GM12878 (cell line): Measurements from ENCODE around the gene FN3K. TPM values are rescaled to one million over a fixed set of nuclear protein-coding genes. Genes with fewer than 3 reads are reported as not detected.
A peak's percentile ranks its signal among the peaks of the same experiment; 100 is the strongest.

ENCODE experiments used
- BCL3 ChIP-seq: IDR thresholded peaks from 2 replicates; pipeline ENCODE4 v1.6.1; 2011; ENCODE audit warnings: borderline replicate concordance, low read depth, mild to moderate bottlenecking, moderate library complexity, low read length; ENCODE audit not compliant: insufficient read depth, poor library complexity, severe bottlenecking
- E2F8 ChIP-seq: fragments of 450-650 bp; IDR thresholded peaks from 2 replicates; pipeline ENCODE4 v1.6.1; 2018; ENCODE audit warnings: mild to moderate bottlenecking, low read depth, moderate library complexity; ENCODE audit not compliant: partially characterized antibody
- ETV6 ChIP-seq, 2 experiments: fragments of 450-650 bp in 1 of 2; IDR thresholded peaks in 1 of 2; conservative IDR thresholded peaks in 1 of 2; 2 replicates each; pipeline ENCODE4 v1.6.1; 2014; ENCODE audit warnings: antibody characterized with exemption in 1 of 2, borderline replicate concordance in 1 of 2, low read depth in 1 of 2, mild to moderate bottlenecking in 1 of 2, moderate library complexity in 1 of 2
- GABPA ChIP-seq: IDR thresholded peaks from 2 replicates; pipeline ENCODE4 v1.6.1; 2014; ENCODE audit warnings: antibody characterized with exemption, low read depth, mild to moderate bottlenecking, inconsistent platforms
- polyA plus RNA-seq, 11 experiments: library from polyadenylated mRNA; depleted of rRNA in 4 of 11; unstranded in 6 of 11; stranded (reverse) in 5 of 11; fragments of >200 nt; fragmentation: Nextera tagmentation in 4 of 11; fragmentation: Illumina TruSeq in 1 of 11; extraction: Ambion mirVana in 4 of 11; extraction: Trizol in 1 of 11; gene quantifications; 1 replicate in 1 of 11; 2 replicates in 10 of 11; pipeline versions ENCODE4 v1.2.1 to v1.2.3, GENCODE V29; 2011 to 2016; ENCODE audit warnings: inconsistent platforms in 2 of 11, missing spikeins in 2 of 11, low read depth in 1 of 11
- total RNA-seq, 4 experiments: library from RNA; depleted of rRNA in 3 of 4; stranded (reverse); fragments of >200 nt in 3 of 4; fragmentation: Illumina TruSeq in 1 of 4; extraction: Trizol in 1 of 4; gene quantifications; 2 replicates each; pipeline versions ENCODE4 v1.2.1 to v1.2.3, GENCODE V29; 2013 to 2021
- TF ChIP-seq, protein P1 (sequence below), 3 experiments: IDR thresholded peaks in 2 of 3; conservative IDR thresholded peaks in 1 of 3; 2 replicates each; pipeline ENCODE4 v1.5.1; 2011; ENCODE audit warnings: low read depth in 3 of 3, low read length in 3 of 3, mild to moderate bottlenecking in 3 of 3, control low read depth in 2 of 3, moderate library complexity in 2 of 3, inconsistent platforms in 1 of 3, mixed read lengths in 1 of 3; ENCODE audit not compliant: control insufficient read depth in 2 of 3, insufficient read depth in 1 of 3; ENCODE audit errors: extremely low read depth in 1 of 3

FN3K gene
- total and polyA plus RNA-seq, 10 of the 15 experiments (the other 5 are each of a cell fraction or from before 2014, with no cell fraction given), result 0.08 to 0.51 (median 0.17) TPM; not detected in 7

DNA sequence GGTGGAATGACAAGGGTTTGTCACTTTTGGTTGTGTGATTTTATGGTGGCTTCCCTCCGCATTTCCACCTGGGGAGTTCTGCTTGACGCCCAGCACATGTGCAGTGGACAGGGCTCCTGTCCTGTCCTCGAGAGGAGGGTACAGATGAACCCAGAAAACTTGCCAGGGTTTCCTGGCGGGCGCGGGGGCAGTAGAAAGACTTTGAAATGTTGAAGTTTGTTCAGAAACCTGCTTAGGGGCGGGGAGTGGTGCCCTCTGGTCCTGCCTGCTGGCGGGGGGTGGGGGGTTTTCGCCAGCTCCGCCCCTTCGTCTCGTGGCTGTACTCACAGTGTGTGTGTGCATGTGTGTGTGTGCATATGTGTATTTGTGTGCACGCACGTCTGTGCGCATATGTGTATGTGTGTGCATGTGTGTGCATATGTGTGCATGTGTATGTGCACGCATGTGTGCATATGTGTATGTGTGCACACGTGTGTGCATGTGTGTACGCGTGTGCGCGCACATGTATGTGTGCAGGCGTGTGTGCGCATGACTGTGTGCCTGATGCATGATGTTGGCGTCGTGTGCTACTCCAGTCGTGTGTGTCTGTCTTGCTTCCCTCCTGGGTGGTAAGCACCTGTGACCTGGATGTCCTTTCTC lies 12.1 kb upstream of the FN3K start (continued):
- no peak for TF ChIP-seq E2F8
- peak; percentile 98 for TF ChIP-seq BCL3
- TF ChIP-seq GABPA, result no peak
- TF ChIP-seq, protein P1, sequence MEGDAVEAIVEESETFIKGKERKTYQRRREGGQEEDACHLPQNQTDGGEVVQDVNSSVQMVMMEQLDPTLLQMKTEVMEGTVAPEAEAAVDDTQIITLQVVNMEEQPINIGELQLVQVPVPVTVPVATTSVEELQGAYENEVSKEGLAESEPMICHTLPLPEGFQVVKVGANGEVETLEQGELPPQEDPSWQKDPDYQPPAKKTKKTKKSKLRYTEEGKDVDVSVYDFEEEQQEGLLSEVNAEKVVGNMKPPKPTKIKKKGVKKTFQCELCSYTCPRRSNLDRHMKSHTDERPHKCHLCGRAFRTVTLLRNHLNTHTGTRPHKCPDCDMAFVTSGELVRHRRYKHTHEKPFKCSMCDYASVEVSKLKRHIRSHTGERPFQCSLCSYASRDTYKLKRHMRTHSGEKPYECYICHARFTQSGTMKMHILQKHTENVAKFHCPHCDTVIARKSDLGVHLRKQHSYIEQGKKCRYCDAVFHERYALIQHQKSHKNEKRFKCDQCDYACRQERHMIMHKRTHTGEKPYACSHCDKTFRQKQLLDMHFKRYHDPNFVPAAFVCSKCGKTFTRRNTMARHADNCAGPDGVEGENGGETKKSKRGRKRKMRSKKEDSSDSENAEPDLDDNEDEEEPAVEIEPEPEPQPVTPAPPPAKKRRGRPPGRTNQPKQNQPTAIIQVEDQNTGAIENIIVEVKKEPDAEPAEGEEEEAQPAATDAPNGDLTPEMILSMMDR (IDR thresholded peaks at IDR 0.05 in 2 of 3, conservative IDR thresholded peaks at IDR 0.05 in 1 of 3; ENCODE audit: control insufficient read depth in 2 of 3, extremely low read depth in 1 of 3, insufficient read depth in 1 of 3, low read depth in 3 of 3, low read length in 3 of 3), result no peak
- no peak for TF ChIP-seq ETV6 (conservative IDR thresholded peaks at IDR 0.05 in 1 of 2, IDR thresholded peaks at IDR 0.05 in 1 of 2; ENCODE audit: borderline replicate concordance in 1 of 2, low read depth in 1 of 2)
